HepG2 (cell line): Measurements from ENCODE around the gene SMIM29. TPM values are rescaled to one million over a fixed set of nuclear protein-coding genes. Genes with fewer than 3 reads are reported as not detected.

ENCODE experiments used
- ATAC-seq: fragments of 200-7000 bp; cut with Tn5 transposase; 3 replicates; pipeline ENCODE4 v1.9.1; 2020; ENCODE audit warnings: mild to moderate bottlenecking, moderate library complexity
- BruUV-seq: library from RNA; stranded (reverse); fragments of 400-500 nt; replicated peaks from 2 replicates; lab custom pipeline; 2021; lab: Mats Ljungman, UMichigan
- CTCF ChIA-PET: fragments of 300-600 bp; formaldehyde crosslinking; extraction: SDS; loops from one replicate; lab custom pipeline; 2021; ENCODE audit warnings: low total read pairs, inconsistent platforms, low intra/inter-chr PET ratio; lab: Yijun Ruan, JAX
- POLR2A ChIA-PET: fragments of 350-600 bp; sonication (Branson Sonifier 250); formaldehyde crosslinking; loops from one replicate; lab custom pipeline; 2020; ENCODE audit warnings: antibody characterized with exemption, inconsistent platforms; lab: Yijun Ruan, JAX
- DNase-seq: peaks from one replicate; pipeline ENCODE4 v3.0.0-alpha.2; 2015; ENCODE audit warnings: low spot score
- FAIRE-seq: peaks from 3 replicates; lab custom pipeline; 2011; peaks lifted over from hg19 to GRCh38; lab: Jason Lieb, UNC
- H2AFZ ChIP-seq: one replicate; pipeline ENCODE4 v1.6.1; 2011; ENCODE audit warnings: low read length, inconsistent platforms
- H3K27ac ChIP-seq: fragments of 300-600 bp; 3 replicates; pipeline ENCODE4 v1.8.0; 2011; ENCODE audit warnings: mixed run types, mild to moderate bottlenecking, mixed read lengths, low read length, inconsistent platforms; ENCODE audit not compliant: insufficient read depth; ENCODE audit errors: extremely low read length
- H3K27me3 ChIP-seq, 2 experiments: fragments of 200-600 bp in 1 of 2; 2 replicates in 1 of 2; 3 replicates in 1 of 2; pipeline versions ENCODE4 v1.6.0 to v1.8.0; 2011; ENCODE audit warnings: low read length in 2 of 2, mild to moderate bottlenecking in 2 of 2, moderate library complexity in 2 of 2, inconsistent platforms in 1 of 2; ENCODE audit not compliant: insufficient read depth in 2 of 2, control insufficient read depth in 1 of 2
- H3K36me3 ChIP-seq, 2 experiments: fragments of 200-600 bp in 1 of 2; replicated peaks in 1 of 2; 2 replicates in 1 of 2; 3 replicates in 1 of 2; pipeline versions ENCODE4 v1.5.1 to v1.8.0; 2011; ENCODE audit warnings: low read length in 2 of 2, inconsistent platforms in 1 of 2; ENCODE audit not compliant: insufficient read depth in 2 of 2, control insufficient read depth in 1 of 2
- H3K4me1 ChIP-seq: 2 replicates; pipeline ENCODE4 v1.5.1; 2012; ENCODE audit warnings: low read length, inconsistent platforms; ENCODE audit not compliant: insufficient read depth
- H3K4me2 ChIP-seq: 2 replicates; pipeline ENCODE4 v1.6.0; 2011; ENCODE audit warnings: low read depth, low read length, inconsistent platforms
- H3K4me3 ChIP-seq, 3 experiments: fragments of 200-600 bp in 1 of 3; sonication (generic), shearing (Covaris generic) in 1 of 3; replicated peaks in 1 of 3; 2 replicates each; pipeline ENCODE4 v1.5.1; 2011 to 2016; ENCODE audit warnings: low read length in 3 of 3, inconsistent platforms in 2 of 3, low read depth in 2 of 3, mild to moderate bottlenecking in 2 of 3, control low read depth in 1 of 3, mixed read lengths in 1 of 3; ENCODE audit not compliant: insufficient read depth in 1 of 3
- H3K79me2 ChIP-seq: one replicate; pipeline ENCODE4 v1.6.1; 2011; ENCODE audit warnings: low read length, inconsistent platforms; ENCODE audit not compliant: insufficient read depth
- H3K9ac ChIP-seq: 2 replicates; pipeline ENCODE4 v1.6.0; 2011; ENCODE audit warnings: mild to moderate bottlenecking, low read depth, low read length, inconsistent platforms; ENCODE audit not compliant: insufficient read depth
- H3K9me3 ChIP-seq: 2 replicates; pipeline ENCODE4 v1.5.1; 2012; ENCODE audit warnings: mild to moderate bottlenecking, low read length
- H4K20me1 ChIP-seq: 2 replicates; pipeline ENCODE4 v1.6.0; 2011; ENCODE audit warnings: inconsistent platforms, mild to moderate bottlenecking, low read length, moderate library complexity; ENCODE audit not compliant: insufficient read depth
- DNMT1 ChIP-seq: sonication (generic); formaldehyde crosslinking; IDR thresholded peaks from 2 replicates; pipeline ENCODE4 v1.5.1; 2020; ENCODE audit warnings: mild to moderate bottlenecking, missing genetic modification reagents
- GPN1 ChIP-seq: sonication (generic); formaldehyde crosslinking; IDR thresholded peaks from 2 replicates; pipeline ENCODE4 v1.5.1; 2020; ENCODE audit warnings: missing genetic modification reagents, borderline replicate concordance
- KAT7 ChIP-seq: IDR thresholded peaks from 2 replicates; pipeline ENCODE4 v1.6.1; 2018; ENCODE audit warnings: borderline replicate concordance, missing compliant biosample characterization
- LCORL ChIP-seq, 2 experiments: fragments of 450-650 bp in 1 of 2; sonication (generic) in 1 of 2; formaldehyde crosslinking in 1 of 2; IDR thresholded peaks; 2 replicates each; pipeline versions ENCODE4 v1.5.0 to v1.6.1; 2017 to 2020; ENCODE audit warnings: antibody characterized with exemption in 1 of 2, missing genetic modification reagents in 1 of 2
- POLR2G ChIP-seq: fragments of 200-400 bp; formaldehyde crosslinking; IDR thresholded peaks from 2 replicates; pipeline ENCODE4 v1.6.1; 2018; ENCODE audit warnings: mild to moderate bottlenecking, low read depth, low read length, moderate library complexity
- SMARCE1 ChIP-seq: fragments of 450-650 bp; IDR thresholded peaks from 2 replicates; pipeline ENCODE4 v1.6.1; 2017; ENCODE audit warnings: borderline replicate concordance
- THAP11 ChIP-seq: IDR thresholded peaks from 2 replicates; pipeline ENCODE4 v1.6.1; 2016; ENCODE audit warnings: missing biosample characterization, missing genetic modification reagents
- ZNF329 ChIP-seq: sonication (generic); formaldehyde crosslinking; IDR thresholded peaks from 2 replicates; pipeline ENCODE4 v1.9.0; 2021; ENCODE audit warnings: low read depth, mild to moderate bottlenecking, missing genetic modification reagents
- ZNF367 ChIP-seq: sonication (generic); formaldehyde crosslinking; IDR thresholded peaks from 2 replicates; pipeline ENCODE4 v1.4.0; 2020; ENCODE audit warnings: missing genetic modification reagents, borderline replicate concordance
- ZNF513 ChIP-seq: sonication (generic); formaldehyde crosslinking; conservative IDR thresholded peaks from 2 replicates; pipeline ENCODE4 v1.5.0; 2020; ENCODE audit warnings: missing genetic modification reagents
- ZNF557 ChIP-seq: sonication (generic); formaldehyde crosslinking; IDR thresholded peaks from 2 replicates; pipeline ENCODE4 v1.4.0; 2020; ENCODE audit warnings: missing genetic modification reagents
- ZNF644 ChIP-seq: IDR thresholded peaks from 2 replicates; pipeline ENCODE4 v1.6.1; 2016; ENCODE audit warnings: low read depth
- WGBS: methylation state at CpG from one replicate; pipeline ENCODE4 v1.1.6; 2017; ENCODE audit warnings: low lambda C conversion rate; 5-methylcytosine and 5-hydroxymethylcytosine counted together
- in situ Hi-C: cut with HindIII; loops from 2 replicates; pipeline ENCODE4 v1.10.0; 2017; ENCODE audit warnings: low pct_unique_long_range_greater_than_20kb; ENCODE audit not compliant: extremely low pct_ligation_motif_present
- intact Hi-C: fragments of 100-400 bp; cut with micrococcal nuclease; formaldehyde crosslinking; loops from one replicate; pipeline ENCODE4 v1.10.0; 2022; ENCODE audit not compliant: unreplicated experiment
- polyA plus RNA-seq, 8 experiments: library from polyadenylated mRNA; depleted of rRNA in 3 of 8; stranded (reverse) in 7 of 8; unstranded in 1 of 8; fragments of >200 nt; fragmentation: Illumina TruSeq in 4 of 8; extraction: Trizol in 4 of 8; gene quantifications; 2 replicates each; pipeline versions ENCODE4 v1.2.1 to v1.2.3, GENCODE V29; 2011 to 2016; ENCODE audit warnings: low read depth in 4 of 8, missing spikeins in 1 of 8, mixed read lengths in 1 of 8; ENCODE audit not compliant: insufficient read depth in 1 of 8
- total RNA-seq, 5 experiments: library from RNA; depleted of rRNA; stranded (reverse); fragments of >200 nt; fragmentation: Illumina TruSeq; extraction: Trizol; gene quantifications; 2 replicates each; pipeline ENCODE4 v1.2.3, GENCODE V29; 2016; ENCODE audit warnings: low read depth in 1 of 5
- TF ChIP-seq, protein P1 (sequence below): IDR thresholded peaks from 2 replicates; pipeline ENCODE4 v1.6.1; 2012; ENCODE audit warnings: inconsistent platforms
- TF ChIP-seq, protein P2 (sequence below): sonication (generic); formaldehyde crosslinking; IDR thresholded peaks from 2 replicates; pipeline ENCODE4 v1.4.0; 2020; ENCODE audit warnings: mild to moderate bottlenecking, low read depth, missing genetic modification reagents

SMIM29 gene
- total and polyA plus RNA-seq, 2 of the 13 experiments (the other 11 are each of a cell fraction or from before 2014, with no cell fraction given), result 8.8 to 15.3 TPM

DNA sequence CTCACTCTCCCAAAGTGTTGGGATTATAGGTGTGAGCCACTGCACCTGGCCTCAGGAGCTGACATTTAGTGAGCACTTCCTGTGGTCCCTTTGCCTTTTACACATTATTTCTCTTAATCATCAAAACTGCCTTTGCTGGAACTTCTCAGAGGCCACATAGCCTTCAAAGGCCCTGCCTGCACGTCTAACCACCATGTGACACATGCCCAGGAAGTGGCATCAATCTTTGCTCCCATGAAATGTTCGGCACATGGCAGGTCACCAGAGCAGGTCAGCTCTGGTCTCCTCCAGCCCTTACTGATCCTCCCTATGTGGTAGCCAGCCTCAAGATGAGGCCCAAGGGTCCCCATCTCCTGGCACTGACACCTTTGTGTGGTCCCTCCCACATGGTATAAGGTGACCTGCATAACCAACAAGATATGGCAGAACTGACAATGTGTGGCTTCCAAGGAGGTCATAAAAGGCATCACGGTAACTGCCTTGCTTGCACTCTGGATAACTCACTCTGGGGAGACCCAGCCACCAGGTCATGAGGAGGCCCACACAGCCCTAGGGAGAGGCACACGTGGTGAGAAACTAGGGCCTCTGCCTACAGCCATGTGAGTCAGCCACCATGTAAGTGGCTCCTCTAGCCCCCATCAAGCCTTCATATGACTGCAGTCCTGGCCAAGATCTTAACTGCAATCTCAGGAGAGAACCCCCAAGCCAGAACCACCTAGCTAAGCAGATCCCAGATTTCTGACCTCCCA is 40.9 kb downstream of the SMIM29 start:
- TF ChIP-seq, protein P1, sequence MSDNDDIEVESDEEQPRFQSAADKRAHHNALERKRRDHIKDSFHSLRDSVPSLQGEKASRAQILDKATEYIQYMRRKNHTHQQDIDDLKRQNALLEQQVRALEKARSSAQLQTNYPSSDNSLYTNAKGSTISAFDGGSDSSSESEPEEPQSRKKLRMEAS, result 0 out of 2 replicates have a peak, but pooled peaks have one; percentile 19
- TF ChIP-seq THAP11 (CRISPR knock-in tag) (no peak), LCORL (IDR thresholded peaks at IDR 0.05) (no peak), LCORL (CRISPR knock-in tag; IDR thresholded peaks at IDR 0.05) (0 out of 2 replicates have a peak, but pooled peaks have one; percentile 18), ZNF644 (CRISPR knock-in tag) (no peak)
- Histone ChIP-seq H3K27ac (no peak overlapping the region), H3K79me2 (no peaks in the 10 kb centered on the region), H3K4me2 (no peak overlapping the region), H3K27me3 (peaks cover 5 to 27% of the 10 kb centered on the region in 2 experiments; a peak in 4 of 5 replicates), H3K9me3 (no peaks in the 10 kb centered on the region), H2AFZ (no peak overlapping the region), H4K20me1 (no peaks in the 10 kb centered on the region), H3K4me1 (peaks cover under 1% of the 10 kb centered on the region; the same call in 1 of the 2 replicates), H3K36me3 (no peaks in the 10 kb centered on the region), H3K9ac (no peak overlapping the region), H3K4me3 (no peak overlapping the region)
- ATAC-seq (peak; percentile 50), FAIRE-seq (no peak), DNase-seq (no peak)
- POLR2A ChIA-PET, result no interaction called here
- 42% methylated on average over 4 of the region's 4 CpGs for WGBS
- in situ Hi-C loops, result no loop called here
- no TSS peak for BruUV-seq
- intact Hi-C loops, result no loop called here
- CTCF ChIA-PET, result no interaction called here

DNA sequence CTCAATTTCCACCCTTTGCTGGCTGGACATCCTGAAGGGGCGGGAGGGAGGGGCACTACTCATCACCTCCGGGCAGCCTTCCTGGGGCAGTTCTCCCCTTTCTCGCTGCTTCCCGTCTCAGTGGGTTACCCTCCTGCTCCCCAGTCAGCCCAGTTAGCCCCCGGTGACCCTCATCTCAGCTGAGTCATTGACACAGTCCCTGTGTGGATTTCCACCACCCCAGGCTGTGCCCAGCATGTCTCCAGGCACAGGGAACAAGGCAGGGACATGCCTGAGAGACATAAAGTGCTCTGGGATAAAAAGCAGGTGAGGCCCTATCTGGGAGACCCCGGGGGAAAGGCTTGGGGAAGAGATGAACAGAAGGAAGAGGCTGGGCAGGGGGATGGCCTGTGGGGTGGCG is 42.1 kb downstream of the SMIM29 start:
- Histone ChIP-seq H3K27me3 (peaks cover 5 to 27% of the 10 kb centered on the region in 2 experiments; a peak in 4 of 5 replicates), H3K9ac (no peak overlapping the region), H3K36me3 (no peaks in the 10 kb centered on the region), H3K79me2 (no peaks in the 10 kb centered on the region), H4K20me1 (no peaks in the 10 kb centered on the region), H3K4me1 (peaks cover 6% of the 10 kb centered on the region; the same call in 1 of the 2 replicates), H3K9me3 (no peaks in the 10 kb centered on the region), H3K4me3 (no peak overlapping the region), H3K4me2 (no peak overlapping the region), H3K27ac (no peak overlapping the region), H2AFZ (no peak overlapping the region)
- BruUV-seq, result no TSS peak
- CTCF ChIA-PET, result no interaction called here
- in situ Hi-C loops (no loop called here), intact Hi-C loops (no loop called here)
- FAIRE-seq (no peak), DNase-seq (no peak), ATAC-seq (no peak)
- POLR2A ChIA-PET, result no interaction called here
- WGBS, result 13% methylated on average over 6 of the region's 7 CpGs
- TF ChIP-seq ZNF557 (CRISPR knock-in tag), result no peak
- TF ChIP-seq, protein P1, result no peak
- no peak for TF ChIP-seq LCORL (IDR thresholded peaks at IDR 0.05)
- no peak for TF ChIP-seq LCORL (CRISPR knock-in tag; IDR thresholded peaks at IDR 0.05)
- no peak for TF ChIP-seq SMARCE1
- TF ChIP-seq ZNF329 (CRISPR knock-in tag), result no peak
- TF ChIP-seq ZNF367 (CRISPR knock-in tag), result no peak
- no peak for TF ChIP-seq DNMT1 (CRISPR knock-in tag)
- TF ChIP-seq, protein P2, sequence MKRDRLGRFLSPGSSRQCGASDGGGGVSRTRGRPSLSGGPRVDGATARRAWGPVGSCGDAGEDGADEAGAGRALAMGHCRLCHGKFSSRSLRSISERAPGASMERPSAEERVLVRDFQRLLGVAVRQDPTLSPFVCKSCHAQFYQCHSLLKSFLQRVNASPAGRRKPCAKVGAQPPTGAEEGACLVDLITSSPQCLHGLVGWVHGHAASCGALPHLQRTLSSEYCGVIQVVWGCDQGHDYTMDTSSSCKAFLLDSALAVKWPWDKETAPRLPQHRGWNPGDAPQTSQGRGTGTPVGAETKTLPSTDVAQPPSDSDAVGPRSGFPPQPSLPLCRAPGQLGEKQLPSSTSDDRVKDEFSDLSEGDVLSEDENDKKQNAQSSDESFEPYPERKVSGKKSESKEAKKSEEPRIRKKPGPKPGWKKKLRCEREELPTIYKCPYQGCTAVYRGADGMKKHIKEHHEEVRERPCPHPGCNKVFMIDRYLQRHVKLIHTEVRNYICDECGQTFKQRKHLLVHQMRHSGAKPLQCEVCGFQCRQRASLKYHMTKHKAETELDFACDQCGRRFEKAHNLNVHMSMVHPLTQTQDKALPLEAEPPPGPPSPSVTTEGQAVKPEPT (CRISPR knock-in tag), result no peak
- TF ChIP-seq POLR2G, result no peak
- TF ChIP-seq ZNF513 (CRISPR knock-in tag), result no peak
- no peak for TF ChIP-seq KAT7 (CRISPR knock-in tag)
- no peak for TF ChIP-seq GPN1 (CRISPR knock-in tag)
